GM18520 (cell line): ENCODE data around the gene MOXD1.

Experiments
- ATAC-seq: cut with Tn5 transposase; IDR thresholded peaks from one replicate; pipeline ENCODE4 v1.9.1; 2021; ENCODE audit not compliant: unreplicated experiment

Gene MOXD1

GRCh38 chr6:132400555-132400882 is 756 bp downstream of the MOXD1 start:
- ATAC-seq = no peak

GRCh38 chr6:132399376-132400074 is 1.8 kb downstream of the MOXD1 start:
- no peak for ATAC-seq

GRCh38 chr6:132395015-132395597 is 6.2 kb downstream of the MOXD1 start:
- no peak for ATAC-seq

- ATAC-seq = no peak
Observed at GRCh38 chr6:132392792-132393191, 8.5 kb downstream of the MOXD1 start.

- ATAC-seq = no peak
Observed at GRCh38 chr6:132392270-132392646, 9.0 kb downstream of the MOXD1 start.

- ATAC-seq = no peak
Observed at GRCh38 chr6:132391391-132392269, 9.6 kb downstream of the MOXD1 start.

- no peak for ATAC-seq
Observed at GRCh38 chr6:132390451-132390850, 10.8 kb downstream of the MOXD1 start.

- ATAC-seq = no peak
Observed at GRCh38 chr6:132390017-132390416, 11.3 kb downstream of the MOXD1 start.

- ATAC-seq = no peak
Observed at GRCh38 chr6:132388291-132388690, 13.0 kb downstream of the MOXD1 start.

- no peak for ATAC-seq
Observed at GRCh38 chr6:132382630-132383175, 18.6 kb downstream of the MOXD1 start.

- ATAC-seq = no peak
Observed at GRCh38 chr6:132381381-132381780, 19.9 kb downstream of the MOXD1 start.

GRCh38 chr6:132380358-132381029 is 20.8 kb downstream of the MOXD1 start:
- ATAC-seq = no peak

GRCh38 chr6:132369526-132369925 is 31.7 kb downstream of the MOXD1 start:
- no peak for ATAC-seq

- no peak for ATAC-seq
Observed at GRCh38 chr6:132368916-132369481, 32.3 kb downstream of the MOXD1 start.

- ATAC-seq = peak; percentile 94
Observed at GRCh38 chr6:132365281-132365907, 35.9 kb downstream of the MOXD1 start.

GRCh38 chr6:132364306-132365074 is 36.8 kb downstream of the MOXD1 start:
- ATAC-seq = no peak

GRCh38 chr6:132362442-132363185 is 38.7 kb downstream of the MOXD1 start:
- no peak for ATAC-seq

GRCh38 chr6:132361101-132361500 is 40.2 kb downstream of the MOXD1 start:
- no peak for ATAC-seq

GRCh38 chr6:132359886-132360285 is 41.4 kb downstream of the MOXD1 start:
- no peak for ATAC-seq
